ENCODE data around the gene ADA. TPM values are rescaled to one million over a fixed set of nuclear protein-coding genes. Genes with fewer than 3 reads are reported as not detected.
"Not testable (repeated sequence)": the region's sequence is repeated elsewhere in the genome, so short reads cannot be mapped to it uniquely, and the experiment has no call there.

Gene ADA
- 15.9 and 37.1 TPM in 2 replicates for total RNA-seq

- Histone ChIP-seq H3K79me2 (ENCODE audit: insufficient read depth, low read length) (no peaks in the 10 kb centered on the region), H3K4me3 (ENCODE audit: insufficient read depth, low read length) (peak within 1 kb of the TSS; percentile 76), H3K27me3 (ENCODE audit: insufficient read depth, low read length) (peaks cover 6% of the 10 kb centered on the region), H2AFZ (ENCODE audit: low read length) (peak within 1 kb of the TSS; percentile 88), H3K4me1 (ENCODE audit: insufficient read depth, low read length) (peaks cover 8% of the 10 kb centered on the region), H3K9me3 (ENCODE audit: low read depth, low read length) (no peaks in the 10 kb centered on the region), H3K4me2 (ENCODE audit: insufficient read depth, low read length) (peak within 1 kb of the TSS; percentile 90), H3K36me3 (ENCODE audit: insufficient read depth, low read length) (no peaks in the 10 kb centered on the region), H4K20me1 (ENCODE audit: insufficient read depth, low read length) (no peaks in the 10 kb centered on the region), H3K27ac (ENCODE audit: low read depth, low read length) (no peak within 1 kb of the TSS)
- TF ChIP-seq, protein P1, sequence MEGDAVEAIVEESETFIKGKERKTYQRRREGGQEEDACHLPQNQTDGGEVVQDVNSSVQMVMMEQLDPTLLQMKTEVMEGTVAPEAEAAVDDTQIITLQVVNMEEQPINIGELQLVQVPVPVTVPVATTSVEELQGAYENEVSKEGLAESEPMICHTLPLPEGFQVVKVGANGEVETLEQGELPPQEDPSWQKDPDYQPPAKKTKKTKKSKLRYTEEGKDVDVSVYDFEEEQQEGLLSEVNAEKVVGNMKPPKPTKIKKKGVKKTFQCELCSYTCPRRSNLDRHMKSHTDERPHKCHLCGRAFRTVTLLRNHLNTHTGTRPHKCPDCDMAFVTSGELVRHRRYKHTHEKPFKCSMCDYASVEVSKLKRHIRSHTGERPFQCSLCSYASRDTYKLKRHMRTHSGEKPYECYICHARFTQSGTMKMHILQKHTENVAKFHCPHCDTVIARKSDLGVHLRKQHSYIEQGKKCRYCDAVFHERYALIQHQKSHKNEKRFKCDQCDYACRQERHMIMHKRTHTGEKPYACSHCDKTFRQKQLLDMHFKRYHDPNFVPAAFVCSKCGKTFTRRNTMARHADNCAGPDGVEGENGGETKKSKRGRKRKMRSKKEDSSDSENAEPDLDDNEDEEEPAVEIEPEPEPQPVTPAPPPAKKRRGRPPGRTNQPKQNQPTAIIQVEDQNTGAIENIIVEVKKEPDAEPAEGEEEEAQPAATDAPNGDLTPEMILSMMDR (IDR thresholded peaks at IDR 0.05; ENCODE audit: extremely low read depth, low read depth, low read length) = no peak
- DNase-seq (ENCODE audit: insufficient read length, low spot score, missing footprints) = peak; percentile 94
Measured at GRCh38 chr20:44651684-44652423, at the start of gene ADA. Gene ADA (minus strand): TSS chr20:44651699. CDS start chr20:44651607, 92 bp downstream.

- DNase-seq (ENCODE audit: insufficient read length, low spot score, missing footprints) = no peak
- Histone ChIP-seq H3K4me2 (ENCODE audit: insufficient read depth, low read length) (no peak overlapping the region), H3K4me3 (ENCODE audit: insufficient read depth, low read length) (no peak overlapping the region), H3K79me2 (ENCODE audit: insufficient read depth, low read length) (no peaks in the 10 kb centered on the region), H3K9me3 (ENCODE audit: low read depth, low read length) (no peaks in the 10 kb centered on the region), H2AFZ (ENCODE audit: low read length) (no peak overlapping the region), H4K20me1 (ENCODE audit: insufficient read depth, low read length) (no peaks in the 10 kb centered on the region), H3K27me3 (ENCODE audit: insufficient read depth, low read length) (no peaks in the 10 kb centered on the region), H3K27ac (ENCODE audit: low read depth, low read length) (no peak overlapping the region), H3K4me1 (ENCODE audit: insufficient read depth, low read length) (peaks cover 53% of the 10 kb centered on the region), H3K36me3 (ENCODE audit: insufficient read depth, low read length) (no peaks in the 10 kb centered on the region)
- TF ChIP-seq, protein P1 (IDR thresholded peaks at IDR 0.05; ENCODE audit: extremely low read depth, low read depth, low read length) = no peak
Measured at GRCh38 chr20:44700306-44700705, 48.8 kb upstream of the ADA start.

DNA sequence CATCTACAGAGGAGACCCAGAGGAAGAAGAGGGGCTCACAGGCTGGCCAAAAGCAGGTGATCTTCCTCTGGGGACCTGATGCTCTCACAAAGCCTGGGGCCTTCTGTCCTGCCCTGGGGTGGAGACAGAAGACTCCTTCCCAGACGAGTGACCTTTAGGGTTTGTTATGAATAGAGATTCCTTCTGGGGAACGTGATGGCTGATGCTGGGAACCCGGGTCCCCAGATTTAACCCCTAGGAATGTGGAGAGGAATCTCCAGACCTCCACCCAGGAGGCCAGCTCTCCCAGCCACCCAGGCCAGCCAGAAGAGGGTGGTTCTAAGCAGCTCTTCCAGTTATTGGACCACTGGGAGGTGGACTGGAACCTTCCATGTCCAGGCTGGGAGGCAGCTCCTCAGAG lies 46.9 kb upstream of the ADA start:
- peak overlapping the region; percentile 18 for H2AFZ ChIP-seq (ENCODE audit: low read length)
- H3K27me3 ChIP-seq (ENCODE audit: insufficient read depth, low read length) = no peaks in the 10 kb centered on the region
- no peaks in the 10 kb centered on the region for H3K9me3 ChIP-seq (ENCODE audit: low read depth, low read length)
- TF ChIP-seq, protein P1 (IDR thresholded peaks at IDR 0.05; ENCODE audit: extremely low read depth, low read depth, low read length) = no peak
- no peaks in the 10 kb centered on the region for H4K20me1 ChIP-seq (ENCODE audit: insufficient read depth, low read length)
- H3K36me3 ChIP-seq (ENCODE audit: insufficient read depth, low read length) = no peaks in the 10 kb centered on the region
- no peak overlapping the region for H3K4me2 ChIP-seq (ENCODE audit: insufficient read depth, low read length)
- no peak for DNase-seq (ENCODE audit: insufficient read length, low spot score, missing footprints)
- no peaks in the 10 kb centered on the region for H3K79me2 ChIP-seq (ENCODE audit: insufficient read depth, low read length)
- H3K27ac ChIP-seq (ENCODE audit: low read depth, low read length) = no peak overlapping the region
- peaks cover 53% of the 10 kb centered on the region for H3K4me1 ChIP-seq (ENCODE audit: insufficient read depth, low read length)
- H3K4me3 ChIP-seq (ENCODE audit: insufficient read depth, low read length) = no peak overlapping the region

DNA sequence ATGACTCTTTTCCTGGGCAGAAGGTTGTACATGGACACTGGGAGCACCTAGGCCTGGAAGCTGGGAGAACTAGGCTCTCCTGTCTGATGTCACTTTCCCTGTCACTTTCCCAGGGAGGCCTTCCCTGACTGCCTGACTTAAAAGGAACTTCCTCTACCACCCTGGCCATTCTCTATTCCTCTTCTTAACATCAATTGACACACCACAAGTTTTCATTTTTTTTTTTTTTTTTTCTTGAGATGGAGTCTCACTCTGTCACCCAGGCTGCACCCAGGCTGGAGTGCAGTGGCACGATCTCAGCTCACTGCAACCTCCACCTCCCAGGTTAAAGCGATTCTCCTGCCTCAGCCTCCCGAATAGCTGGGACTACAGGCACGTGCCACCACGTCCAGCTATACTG lies 45.5 kb upstream of the ADA start:
- not testable (repeated sequence) for H3K27me3 ChIP-seq (ENCODE audit: insufficient read depth, low read length); H3K36me3 ChIP-seq (ENCODE audit: insufficient read depth, low read length); H3K4me2 ChIP-seq (ENCODE audit: insufficient read depth, low read length); H4K20me1 ChIP-seq (ENCODE audit: insufficient read depth, low read length); H3K79me2 ChIP-seq (ENCODE audit: insufficient read depth, low read length); DNase-seq (ENCODE audit: insufficient read length, low spot score, missing footprints); H3K9me3 ChIP-seq (ENCODE audit: low read depth, low read length); H2AFZ ChIP-seq (ENCODE audit: low read length); H3K4me3 ChIP-seq (ENCODE audit: insufficient read depth, low read length); H3K27ac ChIP-seq (ENCODE audit: low read depth, low read length)
- H3K4me1 ChIP-seq (ENCODE audit: insufficient read depth, low read length) = peaks cover 52% of the 10 kb centered on the region
